Mesenchymal stem cell (in vitro differentiated cells and primary cell): Measurements from ENCODE around the gene CACNA1S. TPM values are rescaled to one million over a fixed set of nuclear protein-coding genes. Genes with fewer than 3 reads are reported as not detected.

ENCODE experiments used
- DNase-seq: peaks from one replicate; pipeline ENCODE4 v3.0.0-alpha.2; 2013
- H2AFZ ChIP-seq: one replicate; pipeline ENCODE4 v1.6.1; 2013; ENCODE audit warnings: low read depth, mild to moderate bottlenecking, control low read depth, inconsistent platforms, low read length, moderate library complexity
- H2AK5ac ChIP-seq: 2 replicates; pipeline ENCODE4 v1.6.1; 2013; ENCODE audit warnings: low read length, moderate library complexity, mild to moderate bottlenecking, inconsistent platforms; ENCODE audit not compliant: severe bottlenecking
- H2BK120ac ChIP-seq: one replicate; pipeline ENCODE4 v1.6.1; 2013; ENCODE audit warnings: low read depth, mild to moderate bottlenecking, inconsistent platforms, low read length, moderate library complexity
- H2BK12ac ChIP-seq, 2 experiments: one replicate each; pipeline ENCODE4 v1.6.1; 2013; ENCODE audit warnings: inconsistent platforms in 2 of 2, low read length in 2 of 2, mild to moderate bottlenecking in 2 of 2, moderate library complexity in 2 of 2, control low read depth in 1 of 2
- H2BK15ac ChIP-seq: one replicate; pipeline ENCODE4 v1.6.1; 2013; ENCODE audit warnings: mild to moderate bottlenecking, low read depth, inconsistent platforms; ENCODE audit not compliant: poor library complexity, severe bottlenecking
- H2BK5ac ChIP-seq: 2 replicates; pipeline ENCODE4 v1.6.1; 2013; ENCODE audit warnings: low read depth, mild to moderate bottlenecking, low read length, control low read depth, inconsistent platforms; ENCODE audit not compliant: poor library complexity, severe bottlenecking
- H3K14ac ChIP-seq, 2 experiments: one replicate each; pipeline ENCODE4 v1.6.1; 2013; ENCODE audit warnings: inconsistent platforms in 2 of 2, low read length in 2 of 2, control low read depth in 1 of 2, mild to moderate bottlenecking in 1 of 2, moderate library complexity in 1 of 2
- H3K18ac ChIP-seq, 2 experiments: one replicate each; pipeline ENCODE4 v1.6.1; 2013; ENCODE audit warnings: inconsistent platforms in 2 of 2, low read length in 2 of 2, control low read depth in 1 of 2, low read depth in 1 of 2, mild to moderate bottlenecking in 1 of 2
- H3K23ac ChIP-seq, 2 experiments: one replicate each; pipeline ENCODE4 v1.6.1; 2013; ENCODE audit warnings: inconsistent platforms in 2 of 2, low read length in 2 of 2, mild to moderate bottlenecking in 2 of 2, moderate library complexity in 2 of 2, control low read depth in 1 of 2
- H3K27ac ChIP-seq: 2 replicates; pipeline ENCODE4 v1.5.1; 2013; ENCODE audit warnings: mild to moderate bottlenecking, moderate library complexity, low read length, control low read depth, inconsistent platforms; ENCODE audit not compliant: poor library complexity, severe bottlenecking
- H3K27me3 ChIP-seq, 2 experiments: 2 replicates each; pipeline versions ENCODE4 v1.6.1 to v1.7.0; 2013; ENCODE audit warnings: low read length in 2 of 2, mild to moderate bottlenecking in 2 of 2, moderate library complexity in 2 of 2, control low read depth in 1 of 2, inconsistent platforms in 1 of 2; ENCODE audit not compliant: control insufficient read depth in 1 of 2, insufficient read depth in 1 of 2
- H3K36me3 ChIP-seq, 2 experiments: 2 replicates each; pipeline versions ENCODE4 v1.6.1 to v1.7.0; 2013; ENCODE audit warnings: low read length in 2 of 2, control low read depth in 1 of 2, inconsistent platforms in 1 of 2, low read depth in 1 of 2, mild to moderate bottlenecking in 1 of 2; ENCODE audit not compliant: insufficient read depth in 2 of 2, control insufficient read depth in 1 of 2
- H3K4ac ChIP-seq, 2 experiments: one replicate each; pipeline ENCODE4 v1.6.1; 2013; ENCODE audit warnings: inconsistent platforms in 2 of 2, low read length in 2 of 2, mild to moderate bottlenecking in 2 of 2, moderate library complexity in 2 of 2, control low read depth in 1 of 2, low read depth in 1 of 2
- H3K4me1 ChIP-seq: 2 replicates; pipeline ENCODE4 v1.6.1; 2013; ENCODE audit warnings: low read depth, low read length, control low read depth; ENCODE audit not compliant: control insufficient read depth, insufficient read depth
- H3K4me2 ChIP-seq: 2 replicates; pipeline ENCODE4 v1.6.1; 2013; ENCODE audit warnings: low read length, mild to moderate bottlenecking, inconsistent platforms; ENCODE audit not compliant: poor library complexity, severe bottlenecking
- H3K4me3 ChIP-seq, 2 experiments: 2 replicates each; pipeline versions ENCODE4 v1.5.1 to v1.7.0; 2013; ENCODE audit warnings: low read length in 2 of 2, mild to moderate bottlenecking in 2 of 2, control low read depth in 1 of 2, low read depth in 1 of 2; ENCODE audit not compliant: insufficient read depth in 1 of 2
- H3K79me1 ChIP-seq: replicated peaks from 2 replicates; pipeline ENCODE4 v1.6.1; 2013; ENCODE audit warnings: mild to moderate bottlenecking, control low read depth, low read length, inconsistent platforms; ENCODE audit not compliant: poor library complexity, severe bottlenecking
- H3K9ac ChIP-seq: 2 replicates; pipeline ENCODE4 v1.7.0; 2013; ENCODE audit warnings: mild to moderate bottlenecking, low read length, moderate library complexity
- H3K9me3 ChIP-seq: 2 replicates; pipeline ENCODE4 v1.7.0; 2013; ENCODE audit warnings: mild to moderate bottlenecking, low read length; ENCODE audit not compliant: control insufficient read depth
- H4K8ac ChIP-seq: one replicate; pipeline ENCODE4 v1.6.1; 2013; ENCODE audit warnings: inconsistent platforms, mild to moderate bottlenecking, low read length, moderate library complexity
- H4K91ac ChIP-seq: one replicate; pipeline ENCODE4 v1.6.1; 2013; ENCODE audit warnings: mild to moderate bottlenecking, low read length, inconsistent platforms
- WGBS: methylation state at CpG from one replicate; pipeline ENCODE4 v1.1.7; 2013; ENCODE audit warnings: mixed read lengths; 5-methylcytosine and 5-hydroxymethylcytosine counted together
- polyA plus RNA-seq, 2 experiments: library from polyadenylated mRNA; stranded (reverse); fragments of 200-250 nt; gene quantifications; one replicate each; pipeline ENCODE4 v1.2.3, GENCODE V29; 2013

The CACNA1S gene
- polyA plus RNA-seq (2013, experiment 1 of 2), result not detected
- not detected for polyA plus RNA-seq (2013, experiment 2 of 2)

- Histone ChIP-seq H4K8ac (no peak within 1 kb of the TSS), H3K4me2 (no peak within 1 kb of the TSS), H3K18ac (no peak within 1 kb of the TSS), H3K4ac (no peak within 1 kb of the TSS), H3K14ac (no peak within 1 kb of the TSS), H3K27ac (no peak within 1 kb of the TSS), H2BK15ac (no peak within 1 kb of the TSS), H3K27me3 (peaks cover 18 to 36% of the 10 kb centered on the region in 2 experiments), H2BK120ac (no peak within 1 kb of the TSS), H3K23ac (no peak within 1 kb of the TSS), H3K9me3 (no peaks in the 10 kb centered on the region), H2BK5ac (no peak within 1 kb of the TSS), H3K4me1 (peaks cover 15% of the 10 kb centered on the region), H3K36me3 (peaks cover 0 to 4% of the 10 kb centered on the region in 2 experiments), H2BK12ac (no peak within 1 kb of the TSS), H4K91ac (no peak within 1 kb of the TSS), H3K4me3 (peak within 1 kb of the TSS in 1 of 2 experiments; percentile 24), H3K9ac (no peak within 1 kb of the TSS), H2AFZ (no peak within 1 kb of the TSS), H2AK5ac (no peak within 1 kb of the TSS), H3K79me1 (peaks cover 3% of the 10 kb centered on the region)
- DNase-seq, result no peak
- 79% methylated on average over 5 of the region's 9 CpGs for WGBS
Measured at GRCh38 chr1:201112173-201112731, at the start of gene CACNA1S. CACNA1S (minus strand) TSS chr1:201112426; CDS start chr1:201112339, 87 bp downstream.

GRCh38 chr1:201157949-201158348 lies 45.7 kb upstream of the CACNA1S start:
- Histone ChIP-seq H3K4me2 (no peak overlapping the region), H2BK120ac (no peak overlapping the region), H3K36me3 (no peaks in the 10 kb centered on the region), H4K91ac (no peak overlapping the region), H3K27me3 (peaks cover 17 to 23% of the 10 kb centered on the region in 2 experiments), H2AK5ac (no peak overlapping the region), H2BK15ac (no peak overlapping the region), H3K4me3 (no peak overlapping the region), H4K8ac (no peak overlapping the region), H3K23ac (no peak overlapping the region), H2BK5ac (no peak overlapping the region), H3K4ac (no peak overlapping the region), H3K4me1 (peaks cover 6% of the 10 kb centered on the region), H3K14ac (no peak overlapping the region), H3K9me3 (no peaks in the 10 kb centered on the region), H3K27ac (no peak overlapping the region), H3K79me1 (peaks cover 5% of the 10 kb centered on the region), H2AFZ (no peak overlapping the region), H2BK12ac (no peak overlapping the region), H3K9ac (no peak overlapping the region), H3K18ac (no peak overlapping the region)
- 93% methylated on average over 2 of the region's 2 CpGs for WGBS
- DNase-seq, result no peak

DNA sequence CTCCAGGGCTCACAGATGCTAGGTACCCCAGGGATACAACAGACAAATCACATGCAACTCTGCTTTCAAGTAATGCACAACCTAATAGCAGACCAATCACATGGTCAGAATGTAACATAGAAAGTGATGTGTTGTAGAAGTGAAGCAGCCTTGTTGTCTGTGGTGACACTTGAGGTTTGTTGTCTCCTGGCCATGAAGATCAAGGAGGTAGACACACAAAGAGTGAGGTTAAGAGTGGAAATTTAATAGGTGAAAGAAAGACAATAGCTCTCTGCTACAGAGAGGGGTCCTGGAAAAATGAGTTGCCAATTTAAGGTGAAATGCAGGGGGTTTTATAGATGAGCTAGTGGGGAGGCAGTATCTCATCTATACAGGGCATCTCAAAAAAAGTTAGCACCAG lies 44.6 kb upstream of the CACNA1S start:
- peaks cover 17 to 23% of the 10 kb centered on the region in 2 experiments for H3K27me3 ChIP-seq
- no peaks in the 10 kb centered on the region for H3K9me3 ChIP-seq
- H2BK120ac ChIP-seq, result no peak overlapping the region
- H2BK12ac ChIP-seq, result no peak overlapping the region
- no peak overlapping the region for H4K8ac ChIP-seq
- no peak overlapping the region for H3K23ac ChIP-seq
- H3K4ac ChIP-seq, result no peak overlapping the region
- H3K27ac ChIP-seq, result no peak overlapping the region
- no peak overlapping the region for H2BK5ac ChIP-seq
- H2AK5ac ChIP-seq, result no peak overlapping the region
- no peak overlapping the region for H3K18ac ChIP-seq
- no peak overlapping the region for H3K4me3 ChIP-seq
- H3K4me2 ChIP-seq, result no peak overlapping the region
- peaks cover 6% of the 10 kb centered on the region for H3K4me1 ChIP-seq
- H2BK15ac ChIP-seq, result no peak overlapping the region
- no peak overlapping the region for H4K91ac ChIP-seq
- no peak overlapping the region for H2AFZ ChIP-seq
- H3K79me1 ChIP-seq, result peaks cover 14% of the 10 kb centered on the region
- no peak overlapping the region for H3K9ac ChIP-seq
- no peak overlapping the region for H3K14ac ChIP-seq
- peaks cover 3% of the 10 kb centered on the region in 2 experiments for H3K36me3 ChIP-seq
- DNase-seq, result no peak

DNA sequence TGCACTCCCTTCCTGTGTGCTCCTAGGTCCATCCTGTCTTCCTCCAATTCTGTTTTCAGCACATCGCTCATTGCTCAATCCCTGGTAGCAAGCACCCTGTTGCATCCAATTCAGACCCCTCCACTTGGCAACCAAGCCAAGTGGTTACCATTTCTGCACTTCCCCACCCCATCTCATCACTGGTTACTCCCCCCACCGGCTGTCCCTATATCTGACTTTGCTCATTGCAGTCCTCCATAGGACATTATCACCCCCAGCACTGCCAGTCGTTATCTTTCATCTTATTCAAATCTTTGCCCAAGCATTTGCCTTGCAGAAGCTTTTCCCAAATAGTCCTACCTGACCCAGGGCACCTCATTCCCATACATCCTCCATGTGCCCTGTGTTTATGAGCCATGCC lies 44.1 kb upstream of the CACNA1S start:
- 87% methylated on average over 3 of the region's 3 CpGs for WGBS
- no peak overlapping the region for H3K14ac ChIP-seq
- no peak overlapping the region for H3K18ac ChIP-seq
- no peak overlapping the region for H3K23ac ChIP-seq
- H2AK5ac ChIP-seq, result no peak overlapping the region
- H3K4me1 ChIP-seq, result peaks cover 6% of the 10 kb centered on the region
- no peak overlapping the region for H3K9ac ChIP-seq
- H3K79me1 ChIP-seq, result peaks cover 18% of the 10 kb centered on the region
- no peak overlapping the region for H2BK15ac ChIP-seq
- no peak overlapping the region for H3K4ac ChIP-seq
- H3K27me3 ChIP-seq, result peaks cover 17 to 23% of the 10 kb centered on the region in 2 experiments
- no peak overlapping the region for H3K27ac ChIP-seq
- no peak overlapping the region for H2AFZ ChIP-seq
- DNase-seq, result no peak
- H3K4me2 ChIP-seq, result no peak overlapping the region
- H2BK12ac ChIP-seq, result no peak overlapping the region
- H3K9me3 ChIP-seq, result no peaks in the 10 kb centered on the region
- no peak overlapping the region for H4K8ac ChIP-seq
- no peak overlapping the region for H2BK120ac ChIP-seq
- H2BK5ac ChIP-seq, result no peak overlapping the region
- no peak overlapping the region for H3K4me3 ChIP-seq
- H4K91ac ChIP-seq, result no peak overlapping the region
- H3K36me3 ChIP-seq, result peaks cover 6 to 8% of the 10 kb centered on the region in 2 experiments
